Kidney epithelial cell (primary cell): ENCODE results near the gene METTL23. TPM values are rescaled to one million over a fixed set of nuclear protein-coding genes. Genes with fewer than 3 reads are reported as not detected.
A peak's percentile ranks its signal among the peaks of the same experiment; 100 is the strongest.

Experiments
- DNase-seq: peaks from one replicate; pipeline ENCODE4 v3.0.0-alpha.2; 2010; ENCODE audit warnings: low read depth
- H3K27me3 ChIP-seq: 2 replicates; pipeline ENCODE4 v1.6.0; 2011; ENCODE audit warnings: low read length; ENCODE audit not compliant: control insufficient read depth, insufficient read depth
- H3K36me3 ChIP-seq: 2 replicates; pipeline ENCODE4 v1.5.1; 2011; ENCODE audit warnings: low read length; ENCODE audit not compliant: control insufficient read depth, insufficient read depth
- H3K4me3 ChIP-seq: 2 replicates; pipeline ENCODE4 v1.5.1; 2011; ENCODE audit warnings: low read depth, mild to moderate bottlenecking, control low read depth, low read length
- total RNA-seq: library from RNA; depleted of rRNA; stranded (reverse); fragments of >200 nt; gene quantifications from 2 replicates; pipeline ENCODE4 v1.2.3, GENCODE V29; 2015
- TF ChIP-seq, protein P1 (sequence below): IDR thresholded peaks from 2 replicates; pipeline ENCODE4 v1.5.1; 2011; ENCODE audit warnings: mild to moderate bottlenecking, moderate library complexity, low read length, control low read depth, inconsistent platforms; ENCODE audit not compliant: insufficient read depth, poor library complexity, severe bottlenecking

METTL23 gene
- total RNA-seq, 1 donor from 2014 or later = 32.8 TPM

GRCh38 chr17:76716146-76716838 lies 10.3 kb upstream of the METTL23 start:
- Histone ChIP-seq H3K27me3 (no peaks in the 10 kb centered on the region), H3K4me3 (no peak overlapping the region), H3K36me3 (peaks cover 1% of the 10 kb centered on the region)
- peak; percentile 85 for DNase-seq
- TF ChIP-seq, protein P1, sequence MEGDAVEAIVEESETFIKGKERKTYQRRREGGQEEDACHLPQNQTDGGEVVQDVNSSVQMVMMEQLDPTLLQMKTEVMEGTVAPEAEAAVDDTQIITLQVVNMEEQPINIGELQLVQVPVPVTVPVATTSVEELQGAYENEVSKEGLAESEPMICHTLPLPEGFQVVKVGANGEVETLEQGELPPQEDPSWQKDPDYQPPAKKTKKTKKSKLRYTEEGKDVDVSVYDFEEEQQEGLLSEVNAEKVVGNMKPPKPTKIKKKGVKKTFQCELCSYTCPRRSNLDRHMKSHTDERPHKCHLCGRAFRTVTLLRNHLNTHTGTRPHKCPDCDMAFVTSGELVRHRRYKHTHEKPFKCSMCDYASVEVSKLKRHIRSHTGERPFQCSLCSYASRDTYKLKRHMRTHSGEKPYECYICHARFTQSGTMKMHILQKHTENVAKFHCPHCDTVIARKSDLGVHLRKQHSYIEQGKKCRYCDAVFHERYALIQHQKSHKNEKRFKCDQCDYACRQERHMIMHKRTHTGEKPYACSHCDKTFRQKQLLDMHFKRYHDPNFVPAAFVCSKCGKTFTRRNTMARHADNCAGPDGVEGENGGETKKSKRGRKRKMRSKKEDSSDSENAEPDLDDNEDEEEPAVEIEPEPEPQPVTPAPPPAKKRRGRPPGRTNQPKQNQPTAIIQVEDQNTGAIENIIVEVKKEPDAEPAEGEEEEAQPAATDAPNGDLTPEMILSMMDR = no peak

DNA sequence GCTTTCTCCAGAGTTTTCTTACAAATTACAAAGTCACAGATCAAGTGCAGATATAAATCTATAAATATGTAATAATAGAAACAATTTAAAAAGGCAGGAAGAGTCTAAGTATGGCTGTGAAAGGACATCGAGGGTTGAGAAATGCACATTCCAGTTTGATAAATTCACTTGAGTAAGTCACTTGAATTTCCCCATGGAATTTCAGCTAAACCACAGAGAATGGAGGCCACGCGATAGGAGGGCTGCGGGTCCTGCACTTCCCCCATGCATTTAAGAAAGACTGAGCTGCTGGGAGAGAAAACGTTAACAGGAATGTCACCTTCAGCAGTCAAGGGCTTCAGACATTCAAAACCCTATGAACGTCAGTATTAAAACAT lies 9.8 kb upstream of the METTL23 start:
- peaks cover 1% of the 10 kb centered on the region for H3K36me3 ChIP-seq
- no peaks in the 10 kb centered on the region for H3K27me3 ChIP-seq
- TF ChIP-seq, protein P1 = no peak
- H3K4me3 ChIP-seq = no peak overlapping the region
- DNase-seq = no peak

DNA sequence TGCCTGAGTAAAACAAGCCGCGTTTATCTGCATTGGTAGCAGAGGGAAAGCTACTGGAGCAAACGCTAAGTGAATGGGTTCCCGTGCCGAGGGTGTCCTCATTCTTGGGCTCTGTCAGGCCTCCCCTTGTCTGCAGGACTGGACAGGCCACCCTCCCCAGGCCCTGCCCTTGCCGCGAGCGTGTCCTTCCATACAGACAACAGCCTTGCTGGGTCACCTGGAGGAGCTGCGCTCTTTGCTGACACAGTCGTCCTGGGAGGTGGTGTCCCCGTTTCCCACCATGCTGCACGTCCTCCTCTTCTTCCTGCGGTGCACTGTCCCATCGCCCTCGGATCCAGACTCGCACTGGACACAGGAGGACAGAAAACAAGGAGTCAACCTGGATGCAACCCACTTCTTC lies 8.1 kb upstream of the METTL23 start:
- TF ChIP-seq, protein P1 = no peak
- peaks cover 1% of the 10 kb centered on the region for H3K36me3 ChIP-seq
- no peak for DNase-seq
- no peaks in the 10 kb centered on the region for H3K27me3 ChIP-seq
- H3K4me3 ChIP-seq = no peak overlapping the region

- Histone ChIP-seq H3K27me3 (no peaks in the 10 kb centered on the region), H3K36me3 (peaks cover 2% of the 10 kb centered on the region)
- TF ChIP-seq, protein P1 = no peak
These were observed 6.4 kb upstream of the METTL23 start for GRCh38 chr17:76720211-76720610.

DNA sequence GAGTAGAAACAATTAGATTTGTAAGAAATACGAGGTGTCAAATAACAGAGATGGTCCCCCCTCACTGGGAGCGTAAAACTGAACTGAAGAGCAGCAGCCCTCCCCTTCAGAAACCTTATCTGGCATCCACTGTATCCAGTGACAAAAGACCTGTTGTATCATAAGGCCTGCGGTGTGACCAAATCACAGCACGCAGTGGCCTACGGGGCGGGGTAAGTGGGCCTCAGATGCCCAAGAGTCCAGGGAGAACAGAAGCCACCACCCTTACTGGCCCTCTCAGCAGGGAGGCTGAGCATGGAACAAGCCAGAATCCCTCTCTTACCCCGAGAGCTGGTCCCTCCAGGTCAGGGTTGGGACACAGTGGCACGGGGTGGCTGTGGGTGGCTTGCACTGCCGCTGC lies 5.7 kb upstream of the METTL23 start:
- no peak for DNase-seq
- Histone ChIP-seq H3K27me3 (no peaks in the 10 kb centered on the region), H3K36me3 (peaks cover 2% of the 10 kb centered on the region), H3K4me3 (no peak overlapping the region)
- TF ChIP-seq, protein P1 = no peak

More at GRCh38 chr17:76720211-76720610, 6.4 kb upstream of the METTL23 start:
- DNase-seq = no peak
- no peak overlapping the region for H3K4me3 ChIP-seq

GRCh38 chr17:76721463-76721862 lies 5.2 kb upstream of the METTL23 start:
- peaks cover 2% of the 10 kb centered on the region for H3K36me3 ChIP-seq
- TF ChIP-seq, protein P1 = no peak
- H3K4me3 ChIP-seq = no peak overlapping the region
- H3K27me3 ChIP-seq = no peaks in the 10 kb centered on the region
- DNase-seq = no peak
